Glomerular endothelial cell (primary cell): ENCODE measurements around the gene MTERF2. TPM values are rescaled to one million over a fixed set of nuclear protein-coding genes. Genes with fewer than 3 reads are reported as not detected.

ENCODE experiments used
- DNase-seq: peaks from one replicate; pipeline ENCODE4 v3.0.0-alpha.2; 2011; ENCODE audit warnings: low read depth, low spot score; ENCODE audit errors: extremely low read depth
- total RNA-seq: library from RNA; depleted of rRNA; stranded (reverse); fragments of >200 nt; gene quantifications from 2 replicates; pipeline ENCODE4 v1.2.3, GENCODE V29; 2015

The MTERF2 gene
- total RNA-seq, 1 donor from 2014 or later, result 11.1 TPM

DNA sequence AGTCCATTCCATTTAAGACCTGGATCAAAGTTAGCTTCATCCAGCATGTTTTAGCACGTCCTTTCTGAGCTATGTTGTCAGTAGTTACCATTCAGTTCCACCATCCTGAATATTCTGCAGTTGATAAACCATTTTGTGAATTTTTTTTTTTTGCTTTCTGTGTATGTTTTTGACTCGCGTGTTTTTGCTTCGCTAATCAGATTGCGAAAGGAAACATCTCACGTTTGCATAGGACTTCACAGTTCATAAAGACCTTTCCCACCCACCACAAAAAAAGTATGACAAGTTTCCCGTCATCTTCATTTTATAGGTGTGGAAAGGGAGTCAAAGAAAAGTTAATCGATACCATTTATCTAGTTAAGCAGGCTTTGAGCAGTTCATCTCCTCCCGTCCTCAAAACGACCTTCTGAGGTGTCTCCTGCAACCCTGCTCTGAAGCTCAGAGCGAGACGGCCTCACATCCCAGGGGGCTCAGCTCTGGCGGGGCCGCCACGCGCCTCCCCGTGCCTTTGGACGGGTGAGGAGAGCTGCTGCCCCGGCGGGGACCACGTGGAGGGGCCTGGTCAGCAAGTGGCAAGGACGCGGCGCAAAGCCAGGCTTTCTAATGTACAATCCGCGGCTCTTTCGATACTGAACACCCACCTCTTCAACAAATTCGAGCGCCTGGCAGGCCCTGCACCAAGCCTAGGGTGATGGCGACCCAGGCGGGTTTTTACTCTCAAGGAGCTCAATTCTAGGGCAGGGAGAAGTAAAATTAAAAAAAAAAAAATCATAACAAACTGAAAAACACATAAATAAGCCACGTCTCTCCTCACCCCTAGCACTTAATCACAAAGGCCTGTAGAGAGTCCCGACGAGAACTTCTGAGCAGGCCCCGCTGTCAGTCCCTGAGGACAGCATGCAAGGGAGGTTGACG is 32.2 kb downstream of the MTERF2 start:
- no peak for DNase-seq

DNA sequence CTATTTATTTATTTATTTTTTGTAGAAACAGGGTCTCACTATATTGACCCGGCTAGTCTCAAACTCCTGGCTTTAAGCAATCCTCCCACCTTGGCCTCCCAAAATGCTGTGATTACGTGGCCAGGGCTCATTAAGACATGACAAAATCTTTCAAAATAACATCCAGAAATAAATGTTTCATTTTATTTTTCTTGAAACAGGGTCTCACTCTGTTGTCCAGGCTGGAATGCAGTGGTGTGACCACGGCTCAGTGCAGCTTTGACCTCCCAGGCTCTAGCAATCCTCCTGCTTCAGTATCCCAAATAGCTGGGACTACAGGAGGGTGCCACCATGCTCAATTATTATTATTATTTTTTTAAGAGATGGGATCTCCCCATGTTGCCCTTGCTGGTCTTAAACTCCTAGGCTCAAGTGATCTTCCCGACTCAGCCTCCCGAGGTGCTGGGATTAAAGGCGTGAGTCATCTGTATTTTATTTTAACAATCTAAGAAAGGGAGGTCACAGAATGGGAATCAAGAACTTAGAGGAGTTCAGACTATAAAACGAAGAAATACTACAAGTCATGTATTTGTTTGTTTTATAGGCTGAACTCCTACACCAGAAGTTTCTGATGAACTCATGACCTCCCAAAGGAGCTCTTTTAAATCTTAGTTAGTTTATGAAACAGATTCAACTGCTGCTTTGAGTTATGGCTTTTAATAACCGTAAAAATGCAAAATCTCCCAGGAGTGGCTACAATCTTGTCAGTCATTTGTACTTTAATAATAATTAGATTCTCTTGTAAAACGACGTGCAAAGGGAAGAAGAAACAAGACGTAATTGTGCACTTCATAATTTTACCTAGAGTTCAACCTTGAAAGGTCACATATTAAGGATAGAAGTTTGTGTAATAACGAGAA is 33.3 kb downstream of the MTERF2 start:
- DNase-seq, result no peak

DNA sequence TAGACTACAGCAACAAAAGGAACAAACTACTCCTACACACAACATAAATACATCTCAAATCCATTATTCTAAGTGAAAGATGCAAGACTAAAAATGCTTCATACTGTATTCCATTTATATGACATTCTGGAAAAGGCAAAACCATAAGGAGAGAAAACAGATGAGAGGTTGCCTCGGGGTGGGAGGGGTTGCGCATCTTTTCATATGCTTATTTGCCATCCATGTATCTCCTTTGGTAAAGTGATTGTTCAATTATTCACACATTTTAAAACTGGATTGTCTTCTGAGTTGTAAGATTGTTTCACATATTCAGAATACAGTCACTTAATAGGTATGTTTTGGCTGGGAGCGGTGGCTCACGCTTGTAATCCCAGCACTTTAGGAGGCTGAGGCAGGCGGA is 36.4 kb downstream of the MTERF2 start:
- no peak for DNase-seq

DNA sequence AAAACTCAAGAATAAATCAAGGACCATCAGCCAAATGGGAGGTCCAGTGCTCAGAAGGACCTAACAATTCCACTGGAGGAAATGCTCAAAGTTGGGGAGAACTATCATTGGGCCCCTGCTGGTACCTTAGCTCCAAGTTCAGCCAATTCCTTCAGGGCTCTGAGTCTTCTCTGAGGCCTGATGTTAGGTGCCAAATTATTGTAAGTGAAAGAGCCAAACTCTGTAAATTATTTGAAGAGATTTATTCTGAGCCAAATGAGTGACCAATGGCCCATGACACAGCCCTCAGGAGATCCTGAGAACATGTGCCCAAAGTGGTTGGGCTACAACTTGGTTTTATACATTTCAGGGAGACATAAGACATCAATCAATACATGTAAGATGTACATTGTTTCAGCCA is 39.5 kb downstream of the MTERF2 start:
- no peak for DNase-seq

DNA sequence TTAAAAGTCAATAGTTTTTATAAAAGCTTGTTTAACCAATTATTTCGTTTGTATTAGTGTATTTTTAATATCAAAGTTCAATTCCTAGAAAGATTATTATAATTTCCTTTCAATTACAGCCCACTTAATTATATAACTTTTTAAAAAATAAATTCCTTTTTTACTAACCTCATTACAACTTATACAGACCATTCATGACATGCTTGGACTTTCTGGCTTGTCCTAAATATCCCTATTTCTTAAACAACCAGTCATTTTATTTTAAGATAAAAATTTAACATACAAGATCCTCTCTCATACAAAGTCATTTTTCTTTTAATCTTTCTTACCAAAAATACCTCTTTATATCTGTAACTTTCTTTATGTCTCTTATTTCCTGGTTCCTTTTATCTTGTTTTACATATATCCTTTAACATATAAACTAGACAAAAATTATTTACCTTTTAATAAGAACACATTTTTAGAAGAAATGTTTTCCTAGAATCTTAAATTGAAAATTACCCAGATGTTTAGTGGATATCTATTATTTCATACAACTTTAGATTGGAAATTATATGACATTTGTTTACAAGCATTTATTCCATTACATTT is 41.6 kb downstream of the MTERF2 start:
- no peak for DNase-seq

DNA sequence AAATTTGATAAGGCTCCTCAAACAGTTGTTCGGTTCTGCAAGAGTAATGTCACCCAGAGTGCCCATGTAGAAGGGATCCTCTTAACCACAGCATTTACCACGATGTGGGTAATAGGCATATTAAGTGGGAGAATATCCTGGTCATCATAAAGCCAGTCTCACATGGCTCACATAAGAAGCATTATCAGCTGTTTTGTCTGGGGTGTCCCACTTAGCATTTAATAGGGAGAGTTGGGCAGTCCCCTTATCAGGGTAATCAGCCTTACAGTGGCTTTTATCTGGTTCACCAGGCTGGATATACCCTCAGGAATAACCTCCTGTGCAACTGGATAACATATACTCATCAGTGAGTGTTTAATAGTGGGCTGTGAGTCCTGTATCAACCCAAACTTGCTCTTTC is 44.2 kb downstream of the MTERF2 start:
- no peak for DNase-seq

DNA sequence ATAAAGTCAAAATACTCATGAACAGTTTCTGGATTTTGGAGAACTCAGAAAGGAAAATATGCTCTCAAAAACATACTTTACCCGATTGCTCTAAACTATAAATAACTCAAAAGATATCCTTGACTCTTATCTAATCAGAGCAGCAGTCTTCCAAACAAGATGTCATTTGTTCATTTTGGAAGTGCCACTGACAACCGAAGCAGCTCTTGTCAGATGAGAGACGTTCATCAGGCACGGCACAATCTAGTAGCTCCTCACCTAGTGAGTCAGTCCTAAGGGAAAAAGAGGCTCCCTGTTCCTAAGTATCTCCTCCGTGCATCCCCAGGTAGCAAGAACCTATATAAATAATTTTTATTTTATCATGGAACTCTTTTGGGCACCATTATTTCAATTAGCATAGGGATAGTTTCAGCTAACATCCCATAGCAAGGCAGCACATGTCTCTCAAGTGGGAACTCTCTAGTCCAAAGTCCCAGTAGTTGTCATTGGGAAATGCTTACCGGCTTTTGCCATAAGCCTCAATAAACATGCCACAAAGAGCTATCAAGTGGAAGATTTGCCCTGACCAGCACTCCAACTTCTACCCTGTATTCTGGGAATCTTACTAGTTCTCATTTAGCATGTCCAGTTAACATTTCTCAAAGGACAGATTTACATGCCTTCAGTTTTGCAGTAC is 45.3 kb downstream of the MTERF2 start:
- DNase-seq, result no peak

DNA sequence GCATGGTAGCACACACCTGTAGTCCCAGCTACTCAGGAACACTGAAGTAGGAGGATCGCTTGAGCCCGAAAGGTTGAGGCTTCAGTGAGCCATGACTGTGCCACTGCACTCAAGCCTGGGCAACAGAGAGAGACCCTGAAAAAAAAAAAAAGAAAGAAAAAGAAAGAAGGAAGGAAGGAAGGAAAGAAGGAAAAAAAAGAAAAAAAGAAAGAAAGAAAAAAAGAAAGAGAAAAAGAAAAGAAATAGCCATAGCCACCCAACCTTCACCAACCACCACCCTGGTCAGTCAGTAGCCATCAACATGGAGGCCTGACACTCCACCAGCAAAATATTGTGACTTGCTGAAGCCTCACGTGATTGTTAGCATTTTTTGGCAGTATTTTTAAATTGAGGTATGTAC is 52.7 kb downstream of the MTERF2 start:
- no peak for DNase-seq

Other genes with a start within 250 kb of the MTERF2 start
- 10.4 and 12.6 TPM in 2 replicates for gene RIC8B, start 212.5 kb downstream of the MTERF2 start, total RNA-seq
- 50.2 and 62.3 TPM in 2 replicates for gene TMEM263, start 31.2 kb downstream of the MTERF2 start, total RNA-seq
- gene CRY1, start 106.4 kb upstream of the MTERF2 start, total RNA-seq, result 10.6 and 24.4 TPM in 2 replicates